NCI-H1694 treated with DMSO at 0.1 percent for 48 hours (cell line): ENCODE measurements around the gene MTMR1.
A peak's percentile ranks its signal among the peaks of the same experiment; 100 is the strongest.

Experiments
- DNase-seq: peaks from one replicate; lab custom pipeline; 2025; lab: John Stamatoyannopoulos, UW

Gene MTMR1

DNA sequence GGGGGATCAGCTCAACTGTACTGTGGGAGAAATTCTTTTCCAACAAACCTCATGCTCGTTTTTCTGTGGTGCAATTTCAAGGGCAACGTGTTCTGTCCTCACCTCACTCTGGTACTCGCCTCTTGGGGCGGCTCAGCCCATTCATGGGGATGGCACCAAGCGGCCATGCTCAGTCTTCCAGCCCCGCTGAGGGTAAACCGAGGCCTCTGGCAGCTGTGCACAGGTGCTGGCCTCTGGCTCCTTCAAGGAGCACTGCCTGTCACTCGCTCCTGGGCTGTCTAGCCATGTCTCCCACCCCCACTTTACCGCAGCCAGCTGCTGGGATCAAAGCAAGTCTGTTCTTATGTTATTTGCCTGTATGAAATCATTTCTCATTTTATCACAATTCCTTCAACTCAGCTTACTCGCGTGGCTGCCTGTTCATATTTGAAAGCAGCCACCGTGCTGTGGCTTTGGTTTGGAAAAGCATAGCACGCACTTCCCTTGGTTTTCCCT is 70.2 kb downstream of the MTMR1 start:
- no peak for DNase-seq

DNA sequence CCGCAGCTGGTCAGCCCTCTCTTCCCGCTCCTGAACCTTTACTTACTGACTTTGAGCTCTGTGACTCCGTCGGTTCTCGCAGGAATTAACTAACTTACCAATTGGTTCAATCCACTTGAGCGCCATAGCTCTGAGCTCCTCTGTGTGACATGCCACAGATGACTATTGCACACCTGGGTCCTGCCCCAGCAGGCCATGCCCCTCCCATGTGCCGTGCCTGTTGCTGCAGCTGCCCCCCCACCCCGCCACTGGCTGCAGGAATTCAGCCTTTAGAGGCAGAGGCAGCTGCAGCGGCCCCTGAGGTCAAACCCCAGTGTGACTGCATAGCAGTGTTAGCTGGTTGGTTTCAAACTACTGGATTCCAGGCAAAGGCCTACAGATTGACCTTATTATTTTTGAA is 70.6 kb downstream of the MTMR1 start:
- DNase-seq, result no peak

DNA sequence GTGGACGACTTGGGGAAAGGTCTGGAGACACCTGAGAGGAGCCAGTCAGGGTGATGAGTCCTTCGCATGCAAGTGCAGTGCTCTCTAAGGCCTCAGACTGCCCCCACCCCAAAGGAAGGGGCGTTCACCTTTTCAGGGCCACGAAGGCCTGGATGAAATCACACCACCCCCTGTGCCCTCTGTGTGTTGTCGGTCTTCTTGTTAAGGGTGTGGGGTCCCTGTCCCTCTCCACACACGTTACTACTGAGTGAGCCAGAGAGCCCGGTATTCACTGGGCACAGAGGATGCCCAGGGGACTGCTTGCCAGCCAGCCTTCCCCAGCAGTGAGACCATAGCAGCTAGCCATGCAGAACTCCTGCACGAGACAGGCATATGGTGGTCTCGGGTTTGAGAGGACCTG is 72.0 kb downstream of the MTMR1 start:
- no peak for DNase-seq

DNA sequence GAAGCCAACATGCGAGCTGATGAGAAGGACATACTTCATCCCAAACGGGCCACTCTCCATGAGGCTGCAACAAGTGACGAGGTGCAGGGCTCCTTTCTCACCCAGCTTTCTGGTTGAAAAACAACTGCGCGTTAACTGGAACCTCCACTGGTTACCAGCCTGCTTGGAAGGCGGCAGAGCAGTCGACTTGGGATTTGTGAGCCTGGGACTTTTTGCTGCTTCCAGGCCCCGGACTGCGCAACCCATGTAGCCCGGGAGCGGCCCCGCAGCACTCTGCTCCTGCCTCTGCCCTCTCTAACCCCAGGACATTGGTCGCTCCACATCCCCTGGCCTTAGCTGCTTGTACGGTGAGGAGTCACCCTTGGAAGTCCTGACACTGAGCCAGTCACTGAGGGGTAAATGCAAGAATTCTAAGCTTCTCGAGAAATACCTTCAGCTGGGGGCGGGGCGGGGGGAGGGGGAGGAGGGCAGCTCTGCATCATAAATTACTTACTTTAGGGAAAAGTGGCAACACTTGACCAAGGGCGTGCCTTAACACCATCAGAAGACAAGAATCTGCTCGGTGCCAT is 72.7 kb downstream of the MTMR1 start:
- no peak for DNase-seq

DNA sequence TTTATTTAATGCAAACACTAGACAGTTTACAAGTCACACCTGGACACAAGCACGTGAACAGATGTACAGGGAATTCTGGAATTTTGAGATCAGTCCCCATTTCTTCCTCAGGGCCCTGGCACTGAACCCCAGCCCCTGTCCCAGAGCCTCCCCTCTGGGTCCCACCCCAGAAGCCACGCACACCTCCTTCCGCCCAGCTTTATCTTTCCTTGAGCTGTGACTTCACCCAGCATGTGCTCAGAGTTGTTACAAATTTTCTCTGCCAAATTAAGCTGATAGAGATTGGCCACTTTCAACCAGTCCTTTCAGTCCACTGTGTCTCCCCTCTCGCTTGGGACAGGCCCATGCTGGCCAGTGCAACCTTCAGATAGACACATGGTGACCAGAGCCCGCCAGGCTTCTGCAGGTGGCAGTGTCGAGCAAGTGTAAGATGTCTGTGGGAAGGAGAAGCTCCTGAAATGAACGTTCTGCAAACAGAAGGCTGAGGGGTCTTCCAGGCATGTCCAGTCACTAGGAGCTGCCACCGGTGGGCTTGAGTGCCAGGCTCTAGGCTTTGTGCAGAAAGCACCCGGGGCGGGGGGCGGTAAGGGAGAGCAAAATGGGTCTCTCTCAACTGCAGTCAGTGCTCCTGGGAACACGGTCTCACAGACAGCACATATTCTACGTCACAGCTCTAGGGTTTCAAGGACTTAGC is 73.3 kb downstream of the MTMR1 start:
- DNase-seq, result no peak

DNA sequence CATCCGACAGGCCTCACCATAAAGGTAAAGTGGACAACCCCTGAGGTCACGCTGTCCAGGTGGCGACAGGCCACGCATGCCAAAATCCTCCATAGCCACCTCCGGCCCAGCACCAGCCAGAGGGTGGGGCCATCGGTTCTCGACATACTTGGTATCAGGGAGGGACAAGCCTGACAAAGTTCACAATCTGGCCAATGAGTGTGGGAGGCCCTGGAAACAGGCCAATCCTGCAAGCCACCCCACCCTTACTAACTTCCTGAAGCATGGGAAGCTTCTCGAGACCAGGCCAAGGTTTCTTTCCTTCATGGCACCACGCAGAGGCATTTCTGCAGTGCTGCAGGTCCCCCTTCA is 73.8 kb downstream of the MTMR1 start:
- no peak for DNase-seq

DNA sequence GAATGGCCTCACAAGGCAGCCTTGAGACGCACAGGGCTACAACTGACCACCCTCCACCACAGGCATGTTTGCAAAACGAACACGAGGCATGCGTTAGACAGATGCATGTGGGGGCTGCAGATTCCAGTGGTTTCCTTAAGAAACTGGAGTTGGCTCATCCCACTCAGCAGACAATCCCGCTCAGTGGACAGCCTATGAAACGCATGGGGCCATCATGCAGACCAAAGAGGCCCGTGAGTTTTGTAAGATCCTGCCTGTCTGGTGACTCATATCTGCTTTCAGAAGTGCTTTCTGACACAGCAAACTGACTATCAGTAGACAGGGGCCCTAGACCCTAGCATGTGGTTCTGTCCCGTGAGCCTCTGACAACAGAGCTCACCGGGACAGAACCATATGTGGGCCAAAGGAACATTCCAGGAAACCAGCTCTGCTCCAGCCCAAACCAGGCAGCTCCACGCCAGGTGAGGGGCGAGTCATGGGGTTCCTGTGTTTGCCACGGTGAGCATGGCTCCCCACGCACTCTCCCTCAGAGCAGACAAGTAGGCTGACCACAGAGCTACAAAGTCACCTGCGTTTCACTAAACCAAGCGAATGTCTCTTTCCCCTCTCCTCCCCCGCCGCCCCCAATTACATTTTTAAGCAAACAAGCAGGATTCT is 74.4 kb downstream of the MTMR1 start:
- DNase-seq, result no peak

DNA sequence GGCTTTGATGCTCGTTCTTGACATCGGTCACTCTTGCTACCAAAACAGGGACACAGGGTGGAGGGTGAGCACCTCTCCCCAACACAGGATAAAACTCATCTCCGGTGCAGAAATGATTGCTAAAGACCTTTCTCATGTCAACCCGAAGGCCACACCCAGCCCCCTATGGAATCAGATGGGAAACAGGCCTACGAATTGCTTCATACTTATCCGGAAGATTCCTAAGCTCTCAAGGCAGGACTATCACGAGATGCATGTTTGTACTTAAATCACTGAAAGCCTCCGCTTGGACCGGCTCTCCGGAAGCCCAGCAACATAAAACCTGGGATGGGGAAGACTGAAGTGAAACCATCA is 74.9 kb downstream of the MTMR1 start:
- DNase-seq, result no peak

DNA sequence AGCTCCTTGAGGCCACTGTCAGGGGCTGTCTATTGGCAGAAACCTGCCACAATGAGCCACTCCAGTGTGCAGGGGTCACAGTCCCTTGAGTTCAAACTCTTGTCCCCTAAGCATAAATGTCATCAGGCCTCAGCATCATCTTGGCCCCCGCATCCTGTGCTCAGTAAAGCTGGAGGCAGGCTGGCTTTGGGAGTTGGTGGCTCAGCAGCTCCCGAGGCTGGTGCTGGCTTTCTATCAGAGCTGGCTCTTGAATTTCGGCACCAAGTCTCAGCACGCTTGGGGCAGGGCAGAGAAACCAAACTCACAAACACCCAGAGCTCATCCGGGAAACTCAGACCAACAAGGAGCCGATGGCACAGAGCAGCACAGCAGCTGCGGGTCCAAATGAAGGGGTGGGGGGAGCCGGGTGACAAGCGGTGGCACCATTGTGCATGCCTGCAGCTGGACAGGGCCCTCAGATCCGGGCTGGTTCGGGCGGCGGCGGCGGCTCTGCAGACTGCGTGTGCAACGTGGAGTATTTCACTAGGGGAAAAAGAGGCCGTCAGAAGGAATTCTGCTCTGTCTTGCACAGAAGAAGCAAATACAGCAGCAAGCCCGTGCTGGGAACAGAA is 75.5 kb downstream of the MTMR1 start:
- DNase-seq, result no peak

DNA sequence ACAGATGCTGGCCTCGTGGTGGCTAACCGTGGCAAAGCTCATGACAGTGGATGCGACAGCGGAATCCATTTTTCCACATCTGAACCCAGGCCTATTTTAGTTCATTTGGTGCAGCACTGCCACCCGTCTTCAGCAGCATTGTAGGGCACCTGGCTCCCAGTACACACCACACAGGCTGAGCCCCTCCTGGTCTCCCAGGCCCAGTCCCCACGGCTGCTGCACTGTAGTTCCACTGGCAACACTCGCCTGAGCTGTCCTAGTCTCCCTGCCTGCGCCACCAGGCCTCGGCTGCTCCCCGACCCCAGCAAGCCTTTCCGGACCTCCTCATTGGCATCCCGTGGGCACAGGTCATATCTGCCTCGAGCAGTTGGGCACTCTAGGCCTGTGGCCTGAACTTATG is 76.2 kb downstream of the MTMR1 start:
- DNase-seq, result no peak

DNA sequence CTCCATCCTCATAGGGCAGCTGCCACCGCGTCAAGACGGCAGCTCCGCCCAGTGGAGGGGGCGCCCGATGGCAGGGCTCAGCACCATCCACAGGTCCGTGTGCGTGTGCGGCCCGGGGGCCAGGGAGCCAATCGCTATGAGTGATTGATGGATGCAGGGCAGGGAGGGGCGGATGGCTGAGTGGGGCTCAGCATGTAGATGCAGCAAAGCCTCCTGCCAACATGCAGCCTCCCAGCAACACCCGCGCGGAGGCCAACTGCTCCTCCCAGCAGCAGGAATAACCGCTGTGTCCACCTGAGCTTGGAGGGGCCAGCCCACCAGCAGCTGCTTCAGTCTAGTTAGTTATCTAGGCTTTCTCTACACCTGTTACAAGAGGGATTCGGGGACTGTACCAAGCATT is 77.4 kb downstream of the MTMR1 start:
- DNase-seq, result no peak

DNA sequence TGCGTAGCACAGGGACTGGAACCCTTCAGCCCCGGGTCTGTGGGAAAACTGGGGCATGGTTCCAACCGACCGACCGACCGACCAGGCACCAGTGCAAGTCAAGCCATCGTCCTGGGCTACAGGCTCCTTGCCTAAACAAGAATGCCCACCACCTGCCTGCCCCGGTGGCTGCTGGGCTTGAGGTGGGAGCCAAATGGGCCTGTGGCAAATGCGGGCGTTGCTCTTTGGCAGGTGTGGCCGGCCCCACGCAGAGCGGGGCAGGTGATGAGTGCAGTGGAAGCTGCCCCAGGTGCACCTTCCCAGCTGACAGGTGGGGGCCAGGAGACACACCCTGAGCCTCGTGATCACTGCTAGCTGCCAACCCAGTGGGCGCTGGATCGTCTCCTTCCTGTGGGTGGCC is 77.9 kb downstream of the MTMR1 start:
- no peak for DNase-seq

DNA sequence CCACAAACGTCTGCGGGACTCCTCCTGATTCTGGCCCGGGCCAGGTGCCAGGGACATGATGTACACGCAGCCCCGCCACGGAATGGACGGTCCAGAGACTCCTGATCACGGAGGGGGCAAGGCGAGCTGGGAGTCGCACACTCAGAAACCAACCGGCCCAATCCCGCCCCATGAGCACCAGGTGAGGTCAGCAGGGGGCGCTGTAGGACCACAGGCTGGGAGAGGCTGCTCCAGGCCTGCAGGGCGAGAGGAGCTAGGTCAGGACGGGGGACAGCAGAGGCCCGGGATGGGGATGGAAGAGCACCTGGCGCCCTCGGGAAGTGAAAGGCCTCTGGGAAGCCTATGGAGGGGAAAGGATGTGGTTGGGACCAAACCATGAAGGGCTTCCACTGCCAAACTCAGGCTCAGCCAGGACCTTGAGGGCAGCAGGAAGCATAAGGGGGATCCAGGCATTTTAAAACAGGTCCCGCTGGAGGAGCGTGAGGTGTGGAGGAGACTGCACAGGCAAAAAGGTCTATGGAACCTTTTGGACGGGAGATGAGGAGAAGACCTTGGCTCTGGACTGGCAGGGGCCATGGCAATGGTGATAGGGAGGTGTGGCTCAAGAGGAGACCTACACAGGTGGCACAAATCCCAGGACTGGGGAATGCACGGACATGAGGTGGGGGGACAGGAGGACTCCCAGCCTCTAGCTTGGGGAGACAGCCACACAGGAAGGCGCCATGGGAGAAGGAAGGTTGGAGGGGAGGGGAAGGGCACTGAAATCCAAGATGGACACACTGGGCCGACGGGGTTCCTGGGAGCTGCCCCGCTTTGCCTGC is 79.2 kb downstream of the MTMR1 start:
- DNase-seq, result peak; percentile 25

DNA sequence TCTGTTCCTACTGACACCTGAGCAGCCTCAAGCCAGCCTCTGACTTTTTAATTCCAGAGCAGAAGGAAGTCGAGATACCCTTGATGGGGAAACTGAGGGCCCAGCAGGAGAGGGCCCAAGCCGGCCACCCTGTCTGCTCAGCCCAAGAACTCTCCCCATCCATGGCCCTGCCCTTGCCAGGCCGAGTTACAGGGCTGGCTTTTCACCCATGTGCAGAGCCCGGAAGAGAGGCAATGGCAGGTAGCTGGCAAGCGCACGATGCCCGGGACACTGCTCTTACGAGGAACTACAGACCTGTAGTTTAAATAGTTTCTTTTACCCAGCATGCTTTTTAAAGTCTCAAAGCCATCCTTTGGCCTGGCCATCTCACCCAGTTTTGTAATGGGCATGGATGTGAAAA is 79.9 kb downstream of the MTMR1 start:
- no peak for DNase-seq

DNA sequence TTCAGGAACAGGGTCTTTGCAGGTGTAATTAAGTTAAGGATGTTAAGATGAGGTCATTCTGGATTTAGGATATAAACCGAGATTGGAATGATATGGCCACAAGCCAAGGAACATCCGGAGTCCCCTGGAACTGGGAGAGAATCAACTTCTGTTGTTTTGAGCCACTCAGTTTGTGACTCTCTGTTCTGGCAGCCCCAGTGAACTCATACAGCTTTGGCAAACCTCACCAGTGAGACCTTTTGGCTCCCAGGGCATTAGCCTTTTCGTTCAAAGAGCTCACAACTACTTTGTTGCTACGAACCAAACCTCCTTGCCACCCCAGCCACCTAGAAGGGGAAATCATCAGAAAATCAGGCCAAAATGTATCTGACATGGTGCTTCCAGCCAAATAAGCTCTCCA is 80.4 kb downstream of the MTMR1 start:
- DNase-seq, result no peak

DNA sequence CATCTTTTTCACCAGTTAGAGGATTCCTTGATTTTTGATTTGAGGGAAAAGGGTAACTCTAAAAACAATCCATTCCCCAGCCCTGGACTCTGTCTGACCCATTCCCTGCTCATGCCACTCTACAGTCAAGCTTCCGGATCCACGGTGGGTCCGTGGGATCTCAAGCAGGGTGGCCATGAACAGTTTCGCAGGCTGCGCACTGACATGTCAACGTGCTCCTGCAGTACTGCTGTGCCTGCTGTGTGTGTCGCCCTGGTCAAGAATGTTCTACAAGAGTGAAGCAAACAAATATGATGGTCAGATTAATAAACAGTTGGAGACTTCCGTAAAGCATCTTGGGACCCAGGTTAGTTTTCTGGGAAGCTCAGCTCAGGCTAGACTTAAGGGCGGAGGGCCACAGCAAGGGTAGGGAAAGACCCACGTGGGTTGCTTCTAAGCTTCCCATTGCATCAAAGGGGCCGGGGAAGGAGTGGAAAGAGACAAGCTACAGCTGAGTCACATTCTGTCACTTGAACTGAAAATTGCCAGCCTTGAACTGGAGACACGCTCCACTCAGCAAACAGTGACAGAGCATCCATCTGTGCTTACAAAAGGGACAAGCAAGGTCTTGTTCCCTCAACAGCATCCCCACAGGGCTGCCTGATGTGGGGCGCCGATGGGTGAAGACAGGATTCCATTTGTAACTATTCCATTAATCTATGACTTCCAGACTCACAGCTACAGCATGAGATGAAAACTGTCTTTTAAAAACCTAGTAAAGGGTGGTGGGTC is 81.8 kb downstream of the MTMR1 start:
- peak; percentile 92 for DNase-seq

DNA sequence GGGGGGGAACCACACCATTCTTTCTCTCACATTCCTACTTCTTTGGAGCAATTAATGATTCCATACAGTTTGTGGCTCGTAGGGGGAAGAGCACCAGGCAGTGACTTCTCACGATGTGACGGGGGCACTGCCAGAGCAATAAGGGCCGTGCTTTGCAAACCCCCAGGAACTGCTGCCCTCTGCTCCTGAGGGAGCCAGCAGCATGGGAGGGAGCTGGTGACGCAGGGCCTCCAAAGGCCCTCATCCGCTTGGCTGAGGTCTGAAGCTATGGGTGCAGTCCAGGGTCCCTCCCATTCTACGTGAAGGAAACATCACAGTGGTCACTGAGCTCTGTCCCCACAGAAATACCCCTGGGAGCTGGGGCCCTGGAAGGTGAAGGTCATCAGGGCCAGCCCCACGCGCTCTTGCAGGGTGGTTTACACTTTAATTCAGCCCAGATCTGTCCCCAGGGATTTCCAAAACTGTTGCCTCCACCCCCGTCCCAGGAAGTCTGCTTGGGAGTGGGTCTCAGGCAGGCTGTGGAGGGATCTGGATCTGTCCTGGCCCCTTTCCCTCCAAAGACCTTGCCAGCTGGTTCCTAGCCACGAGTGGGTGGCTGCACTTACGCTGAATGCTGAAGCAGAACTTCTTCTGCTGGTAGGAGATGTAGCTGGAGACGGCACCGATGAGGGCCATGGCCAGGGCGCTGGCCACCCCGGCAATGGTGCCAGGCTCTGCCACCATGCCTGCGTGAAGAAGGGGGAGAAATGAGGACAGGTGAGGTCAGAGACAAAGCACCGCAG is 82.6 kb downstream of the MTMR1 start:
- no peak for DNase-seq

DNA sequence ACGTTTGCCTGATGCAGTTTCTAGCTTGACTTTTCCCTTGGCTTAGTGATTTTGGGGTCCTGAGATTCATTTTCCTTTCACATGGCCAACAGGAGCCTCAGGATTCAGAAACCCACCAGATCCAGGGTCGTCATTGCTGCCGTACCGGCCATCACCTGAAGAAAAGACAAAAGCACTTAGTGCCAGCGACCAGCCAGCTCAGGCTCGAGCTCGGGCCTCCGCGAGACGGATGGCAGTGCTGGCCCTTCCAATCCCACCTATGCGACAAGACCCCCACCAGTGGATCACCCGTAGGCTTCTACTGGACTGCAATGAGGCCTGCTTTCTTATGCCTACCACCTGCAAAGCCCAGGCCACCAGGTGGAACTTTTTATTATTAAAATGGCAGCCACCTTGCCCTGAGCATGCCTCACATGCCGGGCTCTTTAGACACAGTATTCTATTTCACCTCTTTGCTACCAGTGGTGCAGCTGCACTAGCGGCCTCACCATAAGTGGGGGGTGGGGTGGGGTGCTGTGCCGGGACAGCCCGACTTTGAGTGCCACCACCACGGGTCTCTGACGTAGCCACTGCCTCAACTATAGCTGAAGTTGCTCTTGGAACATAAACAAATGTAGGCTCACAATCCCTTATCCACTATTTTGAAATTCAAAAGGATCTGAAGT is 84.3 kb downstream of the MTMR1 start:
- DNase-seq, result no peak

DNA sequence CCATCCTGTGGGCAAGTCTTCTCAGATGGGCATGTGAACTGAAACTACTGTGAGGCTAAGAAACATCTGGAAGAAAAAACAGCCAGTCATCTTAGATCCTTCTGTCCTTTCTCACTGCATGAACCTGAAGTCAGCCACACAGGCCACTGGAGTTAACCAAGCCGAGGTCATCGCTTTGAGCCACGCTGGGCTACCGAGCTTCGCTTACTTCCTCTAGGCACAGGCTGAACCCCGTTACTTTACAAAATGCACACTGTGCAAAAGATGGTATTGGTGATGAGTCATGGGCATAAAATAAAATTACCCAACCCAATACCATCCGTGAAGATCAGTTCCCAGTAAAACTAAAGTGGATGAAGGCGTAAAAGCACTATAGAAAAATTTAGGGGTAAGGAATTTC is 86.2 kb downstream of the MTMR1 start:
- no peak for DNase-seq

DNA sequence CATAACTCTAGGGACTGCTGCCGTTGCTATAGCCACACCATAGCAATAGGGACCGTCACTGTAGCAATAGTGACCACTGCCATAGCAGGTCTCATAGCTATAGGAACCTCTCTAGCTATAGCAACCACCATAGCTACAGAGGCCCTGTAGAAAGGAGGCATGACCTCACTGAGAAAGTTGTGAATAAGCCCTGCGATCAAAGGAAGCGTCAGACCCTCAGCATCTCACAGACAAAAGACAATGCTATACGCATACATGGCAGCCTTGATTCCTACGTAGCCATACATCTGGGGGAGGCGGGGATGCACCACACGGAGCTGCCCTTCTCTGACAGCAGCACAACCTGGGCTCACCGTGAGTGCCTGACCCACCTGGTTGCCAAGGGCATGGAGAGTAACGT is 88.5 kb downstream of the MTMR1 start:
- DNase-seq, result no peak
